Retinal pigment epithelial cell (primary cell): ENCODE data around the gene FASTK.

ENCODE experiments used
- DNase-seq: peaks from one replicate; pipeline ENCODE4 v3.0.0-alpha.2; 2010; ENCODE audit warnings: low read depth
- H3K4me3 ChIP-seq: 2 replicates; pipeline ENCODE4 v1.5.1; 2011; ENCODE audit warnings: mild to moderate bottlenecking, low read length, control low read depth, moderate library complexity
- TF ChIP-seq, protein P1 (sequence below): conservative IDR thresholded peaks from 2 replicates; pipeline ENCODE4 v1.5.1; 2011; ENCODE audit warnings: low read depth, low read length, control low read depth, inconsistent platforms

Gene FASTK

DNA sequence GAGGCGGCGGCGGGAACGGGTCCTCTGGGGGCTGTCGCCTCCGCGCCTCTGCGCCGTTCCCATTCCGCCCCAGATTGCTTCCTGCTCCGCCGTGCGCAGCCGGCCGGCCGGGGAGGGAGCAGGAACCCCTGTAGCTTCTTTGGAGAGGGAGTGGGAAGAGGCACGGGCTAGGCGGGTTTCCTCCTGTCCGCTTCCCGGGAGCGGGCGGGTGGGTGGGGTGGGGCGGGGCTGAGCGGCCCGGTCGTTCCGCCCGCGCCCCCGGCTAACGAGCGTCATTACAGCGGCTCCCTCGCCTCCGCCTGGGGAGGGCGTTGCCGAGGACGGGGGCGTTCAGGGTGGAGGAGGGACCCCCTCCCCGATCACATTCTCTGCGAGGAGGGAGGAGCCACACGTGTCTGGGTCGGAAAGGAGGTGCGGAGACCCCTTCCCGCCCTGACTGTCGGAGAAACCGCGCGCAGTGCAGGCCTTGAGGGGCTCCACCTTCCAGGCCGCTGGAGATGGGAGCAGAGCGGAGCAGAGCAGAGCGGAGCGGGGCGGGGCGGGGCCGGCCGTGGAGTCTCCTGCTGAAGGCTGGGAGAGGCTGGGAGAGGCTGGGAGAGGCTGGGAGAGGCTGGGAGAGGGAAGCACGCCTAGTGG, 45.4 kb upstream of the FASTK start:
- H3K4me3 ChIP-seq, result no peak overlapping the region
- TF ChIP-seq, protein P1, sequence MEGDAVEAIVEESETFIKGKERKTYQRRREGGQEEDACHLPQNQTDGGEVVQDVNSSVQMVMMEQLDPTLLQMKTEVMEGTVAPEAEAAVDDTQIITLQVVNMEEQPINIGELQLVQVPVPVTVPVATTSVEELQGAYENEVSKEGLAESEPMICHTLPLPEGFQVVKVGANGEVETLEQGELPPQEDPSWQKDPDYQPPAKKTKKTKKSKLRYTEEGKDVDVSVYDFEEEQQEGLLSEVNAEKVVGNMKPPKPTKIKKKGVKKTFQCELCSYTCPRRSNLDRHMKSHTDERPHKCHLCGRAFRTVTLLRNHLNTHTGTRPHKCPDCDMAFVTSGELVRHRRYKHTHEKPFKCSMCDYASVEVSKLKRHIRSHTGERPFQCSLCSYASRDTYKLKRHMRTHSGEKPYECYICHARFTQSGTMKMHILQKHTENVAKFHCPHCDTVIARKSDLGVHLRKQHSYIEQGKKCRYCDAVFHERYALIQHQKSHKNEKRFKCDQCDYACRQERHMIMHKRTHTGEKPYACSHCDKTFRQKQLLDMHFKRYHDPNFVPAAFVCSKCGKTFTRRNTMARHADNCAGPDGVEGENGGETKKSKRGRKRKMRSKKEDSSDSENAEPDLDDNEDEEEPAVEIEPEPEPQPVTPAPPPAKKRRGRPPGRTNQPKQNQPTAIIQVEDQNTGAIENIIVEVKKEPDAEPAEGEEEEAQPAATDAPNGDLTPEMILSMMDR, result no peak
- DNase-seq, result no peak

DNA sequence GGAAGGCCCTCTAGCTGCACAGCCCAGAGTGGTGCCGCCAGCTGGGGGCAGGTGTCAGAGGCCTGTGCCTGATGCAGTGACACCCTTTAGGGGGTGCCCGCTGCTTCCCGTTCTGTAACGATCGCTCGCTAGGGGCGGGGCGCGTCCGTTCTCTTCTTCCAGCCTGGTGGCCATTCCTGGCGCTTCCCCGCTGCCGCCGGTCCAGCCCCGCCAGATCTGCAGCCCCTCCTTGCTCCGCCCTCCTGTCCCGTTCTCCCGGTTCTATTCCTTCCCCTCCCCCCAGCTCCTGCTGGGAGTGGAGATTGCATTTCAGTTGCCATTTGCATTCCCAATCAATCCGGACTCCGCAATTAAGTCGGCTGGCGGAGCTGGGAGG, 44.8 kb upstream of the FASTK start:
- TF ChIP-seq, protein P1, result no peak
- no peak overlapping the region for H3K4me3 ChIP-seq
- no peak for DNase-seq

DNA sequence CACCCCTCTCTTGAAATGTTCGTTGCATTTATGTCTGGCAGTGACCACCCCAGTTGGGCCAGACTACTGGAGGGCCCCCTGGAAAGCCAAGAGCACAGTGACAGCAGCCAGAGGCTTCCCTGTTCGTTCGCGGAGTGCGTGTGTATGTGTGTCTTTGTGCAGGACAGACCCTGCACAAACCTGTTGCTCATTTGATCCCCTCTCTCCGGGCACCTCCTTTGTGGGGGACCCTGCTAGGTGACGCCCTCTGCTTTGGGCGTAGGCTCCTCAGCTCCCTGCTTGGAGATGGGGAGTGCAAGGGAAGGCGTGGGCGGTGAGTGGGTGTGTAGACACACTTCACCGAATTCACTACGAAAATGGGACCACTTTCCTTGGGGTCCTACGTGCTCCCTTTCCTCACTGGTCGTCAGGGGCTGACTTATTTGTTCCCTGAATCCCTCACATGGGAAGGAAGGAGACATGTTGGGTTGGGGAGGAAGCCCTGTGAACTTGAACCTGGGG, 44.3 kb upstream of the FASTK start:
- DNase-seq, result no peak
- H3K4me3 ChIP-seq, result no peak overlapping the region
- TF ChIP-seq, protein P1, result no peak

DNA sequence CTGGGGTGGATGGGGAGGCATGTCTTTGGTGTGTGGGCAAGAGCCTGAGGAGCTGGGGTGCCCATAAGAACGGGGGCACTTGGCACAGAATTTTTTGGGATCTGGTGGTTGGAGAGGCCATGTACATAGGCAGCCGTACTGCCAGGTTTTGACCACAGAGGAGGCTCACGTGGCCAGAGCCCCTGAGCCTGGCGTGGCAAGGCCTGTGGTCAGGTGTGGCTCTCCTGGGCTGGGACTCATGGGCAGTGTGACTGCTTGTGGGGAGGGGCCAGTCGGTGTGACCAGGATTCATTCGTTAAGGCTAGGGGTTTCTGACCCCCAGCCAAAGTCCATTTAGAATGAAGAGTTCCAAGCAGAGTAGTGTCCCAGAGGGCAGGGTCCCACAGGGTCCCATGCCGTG, 43.9 kb upstream of the FASTK start:
- DNase-seq, result no peak
- TF ChIP-seq, protein P1, result no peak
- H3K4me3 ChIP-seq, result no peak overlapping the region

DNA sequence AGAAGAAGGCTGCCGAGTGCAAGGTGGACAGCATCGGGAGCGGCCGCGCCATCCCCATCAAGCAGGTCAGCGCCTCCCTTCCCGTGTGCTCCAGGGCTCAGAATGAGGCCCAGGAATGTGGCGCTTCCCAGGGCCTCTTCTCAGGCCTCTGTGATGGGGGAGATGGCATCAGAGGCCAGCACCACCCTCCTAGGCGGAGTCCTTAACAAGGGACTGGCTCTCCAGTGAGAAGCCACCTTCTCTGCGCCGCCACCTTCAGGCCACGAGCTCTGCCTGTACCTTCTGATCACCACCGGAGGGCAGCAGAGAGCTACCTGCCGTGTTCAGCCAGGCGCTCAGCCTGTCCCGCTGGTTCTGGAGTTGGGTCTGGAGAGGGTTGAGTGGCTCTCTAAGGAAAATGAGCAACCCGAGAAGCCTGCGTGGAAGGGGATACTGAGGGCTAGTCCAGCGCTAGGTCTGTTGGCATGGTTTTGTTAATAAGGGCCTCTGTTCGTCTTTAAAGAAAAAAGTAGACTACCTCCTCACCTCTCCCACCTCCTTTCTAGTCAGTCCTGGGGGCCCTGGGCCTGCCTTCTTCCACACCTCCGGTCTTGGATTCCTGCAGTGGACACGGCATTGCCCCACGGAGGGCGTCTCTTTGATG, 43.3 kb upstream of the FASTK start:
- DNase-seq, result peak; percentile 33
- TF ChIP-seq, protein P1, result peak; percentile 99
- no peak overlapping the region for H3K4me3 ChIP-seq

DNA sequence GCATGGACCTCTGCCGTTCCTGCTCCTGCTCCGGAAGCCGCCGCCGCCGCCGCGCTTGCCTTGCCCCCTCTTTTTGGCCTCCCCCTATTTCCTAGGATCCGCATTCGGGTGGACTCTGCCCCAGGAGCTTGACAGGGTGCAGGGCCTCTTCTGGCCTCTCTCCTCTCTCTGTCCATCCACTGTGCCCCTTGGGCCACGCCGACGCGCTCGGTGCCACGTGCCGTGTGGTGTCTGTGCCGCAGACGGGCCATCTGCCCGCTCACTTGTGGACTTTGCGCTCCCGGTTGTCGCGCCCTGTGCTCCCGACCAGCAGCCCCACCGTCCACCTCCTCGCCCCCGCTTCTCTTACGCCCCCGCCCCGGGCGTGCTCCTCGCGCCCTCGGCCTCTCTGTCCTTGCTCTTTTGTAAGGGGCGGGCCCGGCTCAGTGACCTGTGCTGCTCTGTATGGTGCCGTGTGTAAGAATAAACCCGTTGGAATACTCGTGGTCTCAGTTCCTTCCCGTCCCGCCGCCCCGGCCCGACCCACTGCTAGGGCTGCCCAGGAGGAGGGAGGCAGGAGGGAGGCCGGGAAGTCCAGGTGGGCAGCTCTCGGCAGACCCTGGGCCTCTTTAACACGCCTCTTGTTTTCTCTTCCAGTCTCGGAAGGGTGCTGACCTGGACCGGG, 42.7 kb upstream of the FASTK start:
- no peak overlapping the region for H3K4me3 ChIP-seq
- DNase-seq, result no peak
- TF ChIP-seq, protein P1, result no peak

DNA sequence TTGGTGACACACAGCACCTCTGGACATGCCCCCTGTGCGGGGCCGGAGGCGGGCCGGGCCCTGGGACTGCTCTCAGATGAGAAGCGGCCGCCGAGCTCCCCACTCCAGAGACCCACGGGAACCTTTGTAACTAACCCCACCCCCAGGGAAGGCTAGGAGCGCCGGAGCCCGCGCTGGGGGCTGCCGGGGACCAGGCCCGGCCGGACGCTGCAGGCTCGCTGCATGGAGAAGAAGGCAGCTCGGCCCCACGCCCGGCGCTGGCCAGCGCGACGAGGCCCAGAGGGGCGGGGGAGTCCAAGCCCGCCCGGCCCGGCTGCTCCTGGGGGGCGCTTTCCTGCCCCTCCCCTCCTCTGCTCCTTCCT, 42.2 kb upstream of the FASTK start:
- DNase-seq, result no peak
- no peak overlapping the region for H3K4me3 ChIP-seq
- TF ChIP-seq, protein P1, result no peak
